ENCODE data around the gene DNAH3. TPM values are rescaled to one million over a fixed set of nuclear protein-coding genes. Genes with fewer than 3 reads are reported as not detected.

The DNAH3 gene
- total RNA-seq, 1 donor from 2014 or later, result not detected

DNA sequence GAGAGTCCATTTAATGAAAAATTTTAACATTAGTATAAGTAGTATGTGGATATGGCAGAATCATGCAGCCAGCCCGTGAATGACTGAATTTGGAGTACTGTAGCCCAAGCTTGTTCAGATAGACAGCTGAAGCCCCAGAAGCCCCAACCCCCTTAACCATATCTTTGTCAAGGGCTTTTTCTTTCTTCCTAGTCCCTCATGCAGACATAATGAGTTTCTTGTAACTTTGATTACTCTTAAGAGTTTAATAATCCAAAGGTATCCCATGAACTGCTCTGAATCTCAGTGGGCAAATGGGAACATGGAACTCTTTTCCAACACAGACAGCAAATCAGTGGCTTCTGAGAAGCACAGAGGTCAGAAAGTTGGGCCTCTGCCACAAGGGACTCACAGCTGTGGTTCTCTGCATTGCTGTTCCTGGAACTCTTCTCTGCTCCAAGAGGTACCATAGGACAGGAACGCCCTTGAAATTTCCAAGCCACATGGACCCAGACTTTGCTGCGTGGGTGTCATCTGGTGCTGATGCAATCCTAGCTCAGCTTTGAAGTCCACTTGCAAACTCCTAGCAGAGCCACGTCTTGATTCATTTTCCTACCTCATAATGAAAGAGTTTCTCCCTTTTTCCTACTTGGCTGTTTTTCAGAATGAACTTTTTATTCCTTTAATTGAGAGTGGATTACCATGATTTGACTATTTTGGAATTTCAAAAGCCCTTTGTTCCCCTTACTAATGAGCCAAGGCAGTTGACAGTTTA, 232.0 kb downstream of the DNAH3 start:
- no peak for DNase-seq (ENCODE audit: low spot score in 2 of 2, unreplicated experiment in 2 of 2)
- TF ChIP-seq, protein P1, sequence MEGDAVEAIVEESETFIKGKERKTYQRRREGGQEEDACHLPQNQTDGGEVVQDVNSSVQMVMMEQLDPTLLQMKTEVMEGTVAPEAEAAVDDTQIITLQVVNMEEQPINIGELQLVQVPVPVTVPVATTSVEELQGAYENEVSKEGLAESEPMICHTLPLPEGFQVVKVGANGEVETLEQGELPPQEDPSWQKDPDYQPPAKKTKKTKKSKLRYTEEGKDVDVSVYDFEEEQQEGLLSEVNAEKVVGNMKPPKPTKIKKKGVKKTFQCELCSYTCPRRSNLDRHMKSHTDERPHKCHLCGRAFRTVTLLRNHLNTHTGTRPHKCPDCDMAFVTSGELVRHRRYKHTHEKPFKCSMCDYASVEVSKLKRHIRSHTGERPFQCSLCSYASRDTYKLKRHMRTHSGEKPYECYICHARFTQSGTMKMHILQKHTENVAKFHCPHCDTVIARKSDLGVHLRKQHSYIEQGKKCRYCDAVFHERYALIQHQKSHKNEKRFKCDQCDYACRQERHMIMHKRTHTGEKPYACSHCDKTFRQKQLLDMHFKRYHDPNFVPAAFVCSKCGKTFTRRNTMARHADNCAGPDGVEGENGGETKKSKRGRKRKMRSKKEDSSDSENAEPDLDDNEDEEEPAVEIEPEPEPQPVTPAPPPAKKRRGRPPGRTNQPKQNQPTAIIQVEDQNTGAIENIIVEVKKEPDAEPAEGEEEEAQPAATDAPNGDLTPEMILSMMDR (IDR thresholded peaks at IDR 0.05; ENCODE audit: unreplicated experiment), result no peak
- Mint-ChIP-seq H3K4me3 (no peak overlapping the region), H3K9me3 (no peaks in the 10 kb centered on the region), H3K4me1 (peaks cover 3% of the 10 kb centered on the region), H3K36me3 (peaks cover 18% of the 10 kb centered on the region), H3K27ac (no peak overlapping the region), H3K27me3 (ENCODE audit: low read depth) (no peaks in the 10 kb centered on the region)

DNA sequence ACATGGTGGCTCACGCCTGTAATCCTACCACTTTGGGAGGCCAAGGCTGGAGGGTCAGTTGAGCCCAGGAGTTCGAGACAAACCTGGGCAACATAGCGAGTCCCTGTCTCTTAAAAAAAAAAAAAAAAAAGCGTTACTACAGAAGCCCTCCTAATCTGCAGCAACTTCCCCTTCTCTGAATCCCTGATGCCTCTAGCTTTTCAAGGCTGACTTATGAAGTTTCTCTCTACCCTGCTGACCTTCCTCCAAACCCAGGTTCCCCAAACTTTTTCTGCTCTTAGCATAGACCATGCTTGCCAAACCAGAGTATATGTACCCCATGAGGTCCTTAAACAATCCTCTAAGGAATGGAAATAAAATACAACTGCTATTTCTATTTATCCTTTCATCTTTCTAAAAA, 233.7 kb downstream of the DNAH3 start:
- H3K9me3 Mint-ChIP-seq, result no peaks in the 10 kb centered on the region

DNA sequence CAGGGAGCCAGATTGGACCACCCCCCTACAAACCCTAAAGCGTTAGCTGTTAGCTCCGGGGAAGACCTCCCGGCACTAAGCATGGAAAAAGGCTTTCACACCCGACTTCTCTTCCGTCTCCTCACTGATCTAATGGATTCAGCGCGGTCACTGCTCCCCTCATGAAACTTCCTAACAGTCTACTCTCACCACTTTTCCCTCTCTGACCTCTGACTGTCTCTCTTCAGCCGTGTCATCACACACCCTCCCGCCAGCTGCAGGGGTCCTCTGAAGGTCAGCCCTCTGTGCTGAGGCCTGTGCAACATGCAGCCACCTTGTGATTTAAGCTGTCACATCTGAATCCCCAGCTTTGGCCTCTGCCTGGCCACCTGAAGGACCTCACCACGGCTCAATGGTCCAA, 234.4 kb downstream of the DNAH3 start:
- no peak for DNase-seq (ENCODE audit: low spot score in 2 of 2, unreplicated experiment in 2 of 2)
- Mint-ChIP-seq H3K36me3 (peaks cover 13% of the 10 kb centered on the region), H3K4me3 (no peak overlapping the region), H3K4me1 (peaks cover 6% of the 10 kb centered on the region), H3K27ac (no peak overlapping the region), H3K27me3 (ENCODE audit: low read depth) (no peaks in the 10 kb centered on the region), H3K9me3 (no peaks in the 10 kb centered on the region)
- TF ChIP-seq, protein P1 (IDR thresholded peaks at IDR 0.05; ENCODE audit: unreplicated experiment), result no peak

More for the DNA sequence above, 233.7 kb downstream of the DNAH3 start:
- TF ChIP-seq, protein P1 (IDR thresholded peaks at IDR 0.05; ENCODE audit: unreplicated experiment), result no peak
- H3K27me3 Mint-ChIP-seq (ENCODE audit: low read depth), result no peaks in the 10 kb centered on the region
- no peak overlapping the region for H3K4me3 Mint-ChIP-seq
- no peak for DNase-seq (ENCODE audit: low spot score in 2 of 2, unreplicated experiment in 2 of 2)
- H3K4me1 Mint-ChIP-seq, result peaks cover 4% of the 10 kb centered on the region
- H3K36me3 Mint-ChIP-seq, result peaks cover 13% of the 10 kb centered on the region
- no peak overlapping the region for H3K27ac Mint-ChIP-seq

DNA sequence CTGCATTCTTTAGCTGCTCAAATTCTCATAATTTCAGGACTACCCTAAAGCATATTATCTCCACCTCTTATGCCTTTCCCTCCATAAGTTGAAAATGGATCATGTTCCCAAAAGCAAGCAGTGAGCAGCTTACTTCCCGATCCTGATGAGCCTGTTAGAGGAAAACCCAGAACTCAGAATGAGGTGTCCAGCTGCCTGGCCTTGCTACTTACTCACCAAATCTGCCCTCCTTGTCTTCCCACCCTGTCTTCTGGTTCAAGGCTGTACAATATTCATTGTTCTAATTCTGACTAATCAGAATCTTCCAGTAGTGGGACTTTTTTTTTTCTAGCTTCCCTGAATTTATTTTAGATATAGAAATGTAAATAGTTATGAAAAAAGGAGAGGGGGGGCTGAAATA, 239.3 kb downstream of the DNAH3 start:
- H3K36me3 Mint-ChIP-seq, result peaks cover 9% of the 10 kb centered on the region
- no peak overlapping the region for H3K4me3 Mint-ChIP-seq
- no peak for DNase-seq (ENCODE audit: low spot score in 2 of 2, unreplicated experiment in 2 of 2)
- H3K9me3 Mint-ChIP-seq, result no peaks in the 10 kb centered on the region
- TF ChIP-seq, protein P1 (IDR thresholded peaks at IDR 0.05; ENCODE audit: unreplicated experiment), result no peak
- H3K4me1 Mint-ChIP-seq, result peaks cover 18% of the 10 kb centered on the region
- no peak overlapping the region for H3K27ac Mint-ChIP-seq
- H3K27me3 Mint-ChIP-seq (ENCODE audit: low read depth), result no peaks in the 10 kb centered on the region

DNA sequence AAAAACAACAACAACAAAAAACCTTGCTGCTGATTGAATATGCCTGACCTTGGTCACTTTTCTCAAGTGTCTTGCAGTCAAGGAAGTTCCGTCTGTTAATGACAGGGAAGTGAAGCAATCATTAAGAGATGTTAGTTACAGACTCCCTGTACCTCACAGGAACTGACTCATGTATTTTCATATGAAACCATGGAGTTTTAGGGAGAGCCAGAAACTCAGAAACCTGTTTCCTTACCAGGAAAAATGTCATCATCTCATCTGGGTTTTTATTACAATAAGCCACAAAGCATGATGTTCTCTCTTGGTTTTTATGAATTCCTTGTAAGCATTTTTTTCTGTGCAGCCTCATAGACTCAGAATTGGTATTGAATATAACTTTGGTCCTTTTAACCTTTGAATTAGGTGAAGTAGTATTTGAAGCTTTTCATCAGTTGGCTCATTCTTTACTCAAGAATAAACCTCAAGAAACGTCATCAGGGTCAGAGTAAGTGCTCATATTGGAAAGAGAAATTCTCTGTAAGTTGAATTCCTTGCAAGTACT, 239.8 kb downstream of the DNAH3 start:
- H3K9me3 Mint-ChIP-seq, result no peaks in the 10 kb centered on the region
- H3K27me3 Mint-ChIP-seq (ENCODE audit: low read depth), result no peaks in the 10 kb centered on the region
- no peak for DNase-seq (ENCODE audit: low spot score in 2 of 2, unreplicated experiment in 2 of 2)
- TF ChIP-seq, protein P1 (IDR thresholded peaks at IDR 0.05; ENCODE audit: unreplicated experiment), result no peak
- no peak overlapping the region for H3K4me3 Mint-ChIP-seq
- H3K36me3 Mint-ChIP-seq, result peaks cover 5% of the 10 kb centered on the region
- peaks cover 23% of the 10 kb centered on the region for H3K4me1 Mint-ChIP-seq
- no peak overlapping the region for H3K27ac Mint-ChIP-seq
